ENCODE data around the gene PSPN.

- TF ChIP-seq CTCF (IDR thresholded peaks at IDR 0.05) = no peak
- TF ChIP-seq POLR2A (IDR thresholded peaks at IDR 0.05) = no peak
Observed at GRCh38 chr19:6424939-6425731, 49.4 kb upstream of the PSPN start.

All from adrenal gland (tissue), 5 donors.